ENCODE measurements around the gene TSSK2. TPM values are rescaled to one million over a fixed set of nuclear protein-coding genes. Genes with fewer than 3 reads are reported as not detected.
A peak's percentile ranks its signal among the peaks of the same experiment; 100 is the strongest.

The TSSK2 gene
- total RNA-seq, 1 donor from 2014 or later = not detected

GRCh38 chr22:19169947-19170318 lies 38.8 kb downstream of the TSSK2 start:
- H3K4me2 ChIP-seq (ENCODE audit: low read length) = peak overlapping the region; percentile 76
- H3K27me3 Mint-ChIP-seq (ENCODE audit: low read depth, unreplicated experiment) = peaks cover 36% of the 10 kb centered on the region
- DNase-seq (ENCODE audit: low read depth) = no peak

GRCh38 chr22:19172213-19173046 lies 41.3 kb downstream of the TSSK2 start:
- Histone ChIP-seq H3K4me3 (ENCODE audit: insufficient read depth, low read depth, low read length) (peak overlapping the region; percentile 85), H3K27ac (ENCODE audit: low read depth, low read length) (peak overlapping the region; percentile 92), H3K9me3 (ENCODE audit: insufficient read depth, low read depth, low read length) (no peaks in the 10 kb centered on the region), H3K79me2 (ENCODE audit: insufficient read depth, low read length) (peaks cover 65% of the 10 kb centered on the region), H3K27me3 (ENCODE audit: insufficient read depth, low read length) (peaks cover 23% of the 10 kb centered on the region), H4K20me1 (ENCODE audit: insufficient read depth, low read length) (peaks cover 52% of the 10 kb centered on the region), H3K9ac (ENCODE audit: low read length) (peak overlapping the region; percentile 97), H3K4me1 (ENCODE audit: insufficient read depth, low read length) (peaks cover 50% of the 10 kb centered on the region), H3K36me3 (ENCODE audit: insufficient read depth, low read length) (no peaks in the 10 kb centered on the region), H3K4me2 (ENCODE audit: low read length) (peak overlapping the region; percentile 99), H2AFZ (ENCODE audit: low read depth, low read length) (peak overlapping the region; percentile 95)
- H3K27ac Mint-ChIP-seq (ENCODE audit: unreplicated experiment) = peak overlapping the region; percentile 74
- peak overlapping the region; percentile 98 for H3K4me3 Mint-ChIP-seq (ENCODE audit: unreplicated experiment)
- H3K27me3 Mint-ChIP-seq (ENCODE audit: low read depth, unreplicated experiment) = peaks cover 21% of the 10 kb centered on the region
- H3K36me3 Mint-ChIP-seq (ENCODE audit: low read depth, unreplicated experiment) = peaks cover 8% of the 10 kb centered on the region
- FAIRE-seq (no peak), DNase-seq (ENCODE audit: low read depth) (no peak)
- H3K9me3 Mint-ChIP-seq (ENCODE audit: unreplicated experiment) = peaks cover 4% of the 10 kb centered on the region
- TF ChIP-seq, protein P1, sequence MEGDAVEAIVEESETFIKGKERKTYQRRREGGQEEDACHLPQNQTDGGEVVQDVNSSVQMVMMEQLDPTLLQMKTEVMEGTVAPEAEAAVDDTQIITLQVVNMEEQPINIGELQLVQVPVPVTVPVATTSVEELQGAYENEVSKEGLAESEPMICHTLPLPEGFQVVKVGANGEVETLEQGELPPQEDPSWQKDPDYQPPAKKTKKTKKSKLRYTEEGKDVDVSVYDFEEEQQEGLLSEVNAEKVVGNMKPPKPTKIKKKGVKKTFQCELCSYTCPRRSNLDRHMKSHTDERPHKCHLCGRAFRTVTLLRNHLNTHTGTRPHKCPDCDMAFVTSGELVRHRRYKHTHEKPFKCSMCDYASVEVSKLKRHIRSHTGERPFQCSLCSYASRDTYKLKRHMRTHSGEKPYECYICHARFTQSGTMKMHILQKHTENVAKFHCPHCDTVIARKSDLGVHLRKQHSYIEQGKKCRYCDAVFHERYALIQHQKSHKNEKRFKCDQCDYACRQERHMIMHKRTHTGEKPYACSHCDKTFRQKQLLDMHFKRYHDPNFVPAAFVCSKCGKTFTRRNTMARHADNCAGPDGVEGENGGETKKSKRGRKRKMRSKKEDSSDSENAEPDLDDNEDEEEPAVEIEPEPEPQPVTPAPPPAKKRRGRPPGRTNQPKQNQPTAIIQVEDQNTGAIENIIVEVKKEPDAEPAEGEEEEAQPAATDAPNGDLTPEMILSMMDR (IDR thresholded peaks at IDR 0.05; ENCODE audit: insufficient read depth, low read depth, low read length) = no peak
- TF ChIP-seq EZH2 (IDR thresholded peaks at IDR 0.05; ENCODE audit: insufficient read depth, low read length) = no peak
- H3K4me1 Mint-ChIP-seq (ENCODE audit: low read depth, unreplicated experiment) = peaks cover 22% of the 10 kb centered on the region

More at GRCh38 chr22:19169947-19170318, 38.8 kb downstream of the TSSK2 start:
- H3K9me3 Mint-ChIP-seq (ENCODE audit: unreplicated experiment) = peaks cover 5% of the 10 kb centered on the region
- peaks cover 4% of the 10 kb centered on the region for H3K36me3 Mint-ChIP-seq (ENCODE audit: low read depth, unreplicated experiment)
- peaks cover 40% of the 10 kb centered on the region for H3K79me2 ChIP-seq (ENCODE audit: insufficient read depth, low read length)
- peak overlapping the region; percentile 38 for H3K4me3 ChIP-seq (ENCODE audit: insufficient read depth, low read depth, low read length)
- H3K36me3 ChIP-seq (ENCODE audit: insufficient read depth, low read length) = no peaks in the 10 kb centered on the region
- H4K20me1 ChIP-seq (ENCODE audit: insufficient read depth, low read length) = peaks cover 28% of the 10 kb centered on the region
- H3K27ac Mint-ChIP-seq (ENCODE audit: unreplicated experiment) = no peak overlapping the region
- peaks cover 33% of the 10 kb centered on the region for H3K27me3 ChIP-seq (ENCODE audit: insufficient read depth, low read length)
- peaks cover 35% of the 10 kb centered on the region for H3K4me1 ChIP-seq (ENCODE audit: insufficient read depth, low read length)
- H3K9me3 ChIP-seq (ENCODE audit: insufficient read depth, low read depth, low read length) = no peaks in the 10 kb centered on the region
- peak overlapping the region; percentile 65 for H2AFZ ChIP-seq (ENCODE audit: low read depth, low read length)
- peak overlapping the region; percentile 63 for H3K9ac ChIP-seq (ENCODE audit: low read length)
- peaks cover 16% of the 10 kb centered on the region for H3K4me1 Mint-ChIP-seq (ENCODE audit: low read depth, unreplicated experiment)
- no peak overlapping the region for H3K27ac ChIP-seq (ENCODE audit: low read depth, low read length)
- no peak for FAIRE-seq
- H3K4me3 Mint-ChIP-seq (ENCODE audit: unreplicated experiment) = peak overlapping the region; percentile 98
- TF ChIP-seq, protein P1 (IDR thresholded peaks at IDR 0.05; ENCODE audit: insufficient read depth, low read depth, low read length) = no peak
- peak; percentile 12 for TF ChIP-seq EZH2 (IDR thresholded peaks at IDR 0.05; ENCODE audit: insufficient read depth, low read length)

Data from astrocyte (in vitro differentiated cells and primary cell).